NK-92 treated with Interleukin-12 subunit alpha and Interleukin-12 subunit beta, amount 100 ng/mL, for 24 hours (cell line): ENCODE results near the gene DAGLB.
"Not testable (repeated sequence)": the region's sequence is repeated elsewhere in the genome, so short reads cannot be mapped to it uniquely, and the experiment has no call there.

Experiments
- DNase-seq: peaks from one replicate; lab custom pipeline; 2025; lab: John Stamatoyannopoulos, UW

The DAGLB gene, protein sequence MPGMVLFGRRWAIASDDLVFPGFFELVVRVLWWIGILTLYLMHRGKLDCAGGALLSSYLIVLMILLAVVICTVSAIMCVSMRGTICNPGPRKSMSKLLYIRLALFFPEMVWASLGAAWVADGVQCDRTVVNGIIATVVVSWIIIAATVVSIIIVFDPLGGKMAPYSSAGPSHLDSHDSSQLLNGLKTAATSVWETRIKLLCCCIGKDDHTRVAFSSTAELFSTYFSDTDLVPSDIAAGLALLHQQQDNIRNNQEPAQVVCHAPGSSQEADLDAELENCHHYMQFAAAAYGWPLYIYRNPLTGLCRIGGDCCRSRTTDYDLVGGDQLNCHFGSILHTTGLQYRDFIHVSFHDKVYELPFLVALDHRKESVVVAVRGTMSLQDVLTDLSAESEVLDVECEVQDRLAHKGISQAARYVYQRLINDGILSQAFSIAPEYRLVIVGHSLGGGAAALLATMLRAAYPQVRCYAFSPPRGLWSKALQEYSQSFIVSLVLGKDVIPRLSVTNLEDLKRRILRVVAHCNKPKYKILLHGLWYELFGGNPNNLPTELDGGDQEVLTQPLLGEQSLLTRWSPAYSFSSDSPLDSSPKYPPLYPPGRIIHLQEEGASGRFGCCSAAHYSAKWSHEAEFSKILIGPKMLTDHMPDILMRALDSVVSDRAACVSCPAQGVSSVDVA

DNA sequence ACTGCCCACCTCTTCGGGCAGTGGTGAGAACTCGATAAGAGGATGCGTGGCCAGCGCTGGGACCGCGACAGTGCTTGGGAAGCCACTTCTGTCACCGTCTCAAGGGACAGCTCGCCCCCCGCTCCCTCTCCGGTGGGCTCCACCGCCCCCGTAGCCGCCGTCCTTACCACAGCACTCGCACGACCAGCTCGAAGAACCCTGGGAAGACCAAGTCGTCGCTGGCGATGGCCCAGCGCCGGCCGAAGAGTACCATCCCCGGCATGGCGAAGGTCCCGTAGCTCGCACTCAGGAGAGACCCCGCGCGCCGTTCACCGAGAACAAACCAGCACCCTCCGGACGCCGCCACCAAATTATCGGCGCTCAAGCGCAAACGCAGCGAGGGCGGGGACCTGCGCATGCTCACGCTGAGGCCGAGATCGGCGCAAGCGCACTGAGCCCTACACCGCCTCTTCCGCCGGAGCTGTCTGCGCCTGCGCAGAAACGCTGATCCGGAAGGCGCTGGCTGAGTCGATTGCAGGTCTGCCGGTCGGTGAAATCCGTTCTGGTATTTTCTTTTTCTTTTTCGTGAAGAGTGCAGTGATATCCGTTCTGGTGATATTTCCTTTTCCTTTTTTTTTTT, at the start of gene DAGLB:
Gene DAGLB (minus strand): TSS at position 374 of the 619 bp plus-strand sequence. CDS start 112 bp downstream, at position 262.
- DNase-seq, result peak; percentile 77

DNA sequence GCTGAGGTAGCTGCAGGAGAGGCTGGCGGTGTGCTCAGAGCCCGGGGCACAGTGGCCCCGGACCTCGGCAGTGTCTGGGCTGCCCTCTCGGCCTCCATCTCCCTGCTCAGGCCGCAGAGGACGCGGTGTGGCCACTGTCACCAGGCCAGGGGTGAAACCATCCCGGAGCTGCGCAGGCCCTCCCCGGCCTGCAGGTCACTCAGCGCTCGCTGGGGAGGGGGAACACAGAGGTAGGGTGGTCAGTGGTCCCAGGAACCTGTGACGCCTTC, 49.8 kb upstream of the DAGLB start:
- no peak for DNase-seq

DNA sequence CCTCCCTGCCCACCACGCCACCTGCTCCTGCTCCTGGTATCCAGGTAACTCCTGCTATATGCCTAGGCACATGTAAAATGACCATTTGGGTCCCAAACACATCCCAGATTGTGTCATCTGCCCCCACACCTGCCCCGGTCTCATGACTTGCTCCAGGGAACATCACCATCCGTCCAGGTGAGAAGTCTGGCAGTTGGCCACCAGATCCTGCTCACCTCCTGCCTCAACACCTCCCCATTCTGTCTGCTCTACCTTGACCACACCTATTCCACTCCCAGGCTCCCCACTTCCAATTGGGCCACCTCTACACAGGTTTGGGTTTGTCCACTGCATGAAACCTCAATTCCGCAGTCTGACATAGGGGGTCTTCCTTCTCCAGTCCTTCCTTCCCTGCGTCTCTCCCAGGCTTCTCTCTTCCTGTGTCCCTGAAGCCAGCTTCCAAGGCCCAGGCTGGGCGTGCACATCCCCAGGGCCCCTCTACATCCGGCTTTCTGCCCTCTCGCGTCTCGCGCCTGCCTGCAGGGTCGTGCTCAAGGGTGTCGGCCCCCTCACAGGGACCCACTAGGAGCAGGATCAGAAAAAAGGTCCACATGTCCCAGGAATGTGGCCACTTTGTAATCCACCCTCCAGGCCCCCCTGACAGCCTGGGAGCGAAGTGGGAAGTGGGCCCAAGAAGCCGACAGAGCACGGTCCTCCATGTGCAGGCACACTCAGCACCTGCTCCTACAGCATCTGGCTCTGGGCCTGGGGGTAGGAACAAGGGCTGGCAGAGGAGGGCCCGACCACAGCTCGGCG, 49.3 kb upstream of the DAGLB start:
- no peak for DNase-seq

DNA sequence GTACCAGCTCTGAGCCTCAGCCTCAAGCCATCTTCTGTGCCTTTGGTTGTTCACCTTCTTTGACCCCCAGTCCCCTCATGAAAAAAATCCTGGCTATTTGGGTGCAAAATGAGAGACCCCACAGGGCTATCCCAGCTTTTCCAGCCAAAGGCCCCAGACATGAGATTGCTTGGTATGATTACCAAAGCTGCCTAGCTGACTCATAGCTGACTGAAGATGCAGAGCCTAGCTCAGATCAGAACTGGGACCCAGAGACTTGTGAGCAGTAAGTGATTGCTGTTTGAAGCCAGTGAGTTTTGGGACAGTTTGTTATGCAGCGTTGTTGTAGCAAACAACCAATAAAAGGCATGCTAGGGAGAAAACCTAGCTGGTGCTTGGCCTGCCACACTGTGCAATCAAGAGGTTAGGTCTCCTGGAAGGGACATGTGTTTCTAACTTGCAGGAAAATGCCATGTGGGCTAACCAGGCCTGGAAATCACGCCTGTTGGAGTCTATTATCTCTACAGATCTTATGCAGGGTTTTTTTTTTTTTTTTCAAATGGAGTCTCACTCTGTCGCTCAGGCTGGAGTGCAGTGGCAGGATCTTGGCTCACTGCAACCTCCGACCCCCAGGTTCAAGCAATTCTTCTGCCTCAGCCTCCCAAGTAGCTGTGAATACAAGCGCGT, 48.0 kb upstream of the DAGLB start:
- DNase-seq, result no peak

DNA sequence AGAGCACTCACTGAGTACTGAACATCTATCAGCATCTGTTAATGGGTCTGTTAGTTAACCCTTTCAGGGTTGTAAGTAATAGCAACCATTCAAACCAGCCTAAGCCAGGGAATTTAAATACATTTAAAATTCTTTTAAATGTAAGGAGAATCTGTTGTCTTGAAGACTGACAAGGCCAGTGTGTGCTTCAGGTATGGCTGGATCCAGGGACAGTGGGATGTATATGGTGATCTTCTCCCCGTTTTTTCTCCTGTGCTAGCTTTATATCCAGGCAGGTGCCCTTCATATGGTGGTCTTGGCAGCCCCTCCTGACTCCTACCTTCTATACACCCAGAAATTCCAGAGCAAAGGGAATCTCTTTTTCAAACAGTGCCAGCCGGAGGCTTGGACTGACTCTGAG, 46.6 kb upstream of the DAGLB start:
- DNase-seq, result no peak

DNA sequence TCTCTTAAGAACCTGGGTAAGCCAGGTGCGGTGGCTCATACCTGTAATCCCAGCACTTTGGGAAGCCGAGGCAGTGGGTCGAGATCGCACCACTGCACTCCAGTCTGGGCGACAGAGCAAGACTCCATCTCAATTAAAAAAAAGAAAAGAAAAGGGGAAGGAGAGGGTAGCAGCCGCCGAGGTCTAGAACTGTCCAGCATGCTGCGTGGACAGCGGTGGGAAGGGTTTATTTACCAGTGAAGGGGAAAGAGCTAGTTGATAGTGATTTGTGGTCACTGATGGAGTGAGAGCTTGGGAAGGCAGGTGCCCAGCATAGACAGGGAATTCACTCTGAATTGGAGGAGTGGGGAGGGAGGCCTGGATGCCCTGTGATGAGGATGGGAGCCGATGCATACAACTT, 43.4 kb upstream of the DAGLB start:
- DNase-seq, result no peak

DNA sequence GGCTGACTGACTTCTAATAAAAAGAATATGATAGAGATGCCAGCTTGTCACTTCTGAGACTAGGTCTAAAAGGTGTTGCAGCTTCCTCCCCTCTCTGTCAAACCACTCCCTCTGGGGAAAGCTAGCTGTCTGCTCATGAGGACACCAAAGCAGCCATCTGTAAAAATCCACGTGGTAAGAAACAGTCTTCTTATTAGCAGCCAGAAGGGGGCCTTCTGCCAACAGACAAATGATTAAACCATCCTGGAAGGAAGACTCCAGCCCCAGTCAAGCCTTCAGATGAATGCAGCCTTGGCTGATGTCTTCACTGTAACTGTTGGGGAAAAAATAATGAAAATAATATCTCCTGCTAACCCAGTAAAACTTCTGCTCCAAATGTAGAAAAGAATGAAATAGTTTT, 41.9 kb upstream of the DAGLB start:
- no peak for DNase-seq

DNA sequence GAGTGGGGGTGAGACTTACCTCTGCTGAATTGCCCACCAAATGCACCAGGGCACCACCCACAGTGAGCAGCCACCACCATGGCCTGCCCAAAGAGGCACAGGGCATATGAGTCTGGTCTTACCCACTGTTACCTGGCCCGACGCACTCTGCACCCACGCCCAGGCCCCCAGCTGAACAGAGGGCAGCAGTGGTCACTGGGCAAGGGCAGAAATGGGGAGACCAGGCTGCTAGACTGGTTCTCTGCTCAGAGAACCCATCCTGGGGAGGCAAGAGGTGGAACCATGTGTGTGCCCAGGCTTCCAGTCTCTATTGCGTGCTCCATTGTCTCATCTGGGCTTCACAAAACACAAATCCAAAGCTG, 39.4 kb upstream of the DAGLB start:
- DNase-seq, result no peak

DNA sequence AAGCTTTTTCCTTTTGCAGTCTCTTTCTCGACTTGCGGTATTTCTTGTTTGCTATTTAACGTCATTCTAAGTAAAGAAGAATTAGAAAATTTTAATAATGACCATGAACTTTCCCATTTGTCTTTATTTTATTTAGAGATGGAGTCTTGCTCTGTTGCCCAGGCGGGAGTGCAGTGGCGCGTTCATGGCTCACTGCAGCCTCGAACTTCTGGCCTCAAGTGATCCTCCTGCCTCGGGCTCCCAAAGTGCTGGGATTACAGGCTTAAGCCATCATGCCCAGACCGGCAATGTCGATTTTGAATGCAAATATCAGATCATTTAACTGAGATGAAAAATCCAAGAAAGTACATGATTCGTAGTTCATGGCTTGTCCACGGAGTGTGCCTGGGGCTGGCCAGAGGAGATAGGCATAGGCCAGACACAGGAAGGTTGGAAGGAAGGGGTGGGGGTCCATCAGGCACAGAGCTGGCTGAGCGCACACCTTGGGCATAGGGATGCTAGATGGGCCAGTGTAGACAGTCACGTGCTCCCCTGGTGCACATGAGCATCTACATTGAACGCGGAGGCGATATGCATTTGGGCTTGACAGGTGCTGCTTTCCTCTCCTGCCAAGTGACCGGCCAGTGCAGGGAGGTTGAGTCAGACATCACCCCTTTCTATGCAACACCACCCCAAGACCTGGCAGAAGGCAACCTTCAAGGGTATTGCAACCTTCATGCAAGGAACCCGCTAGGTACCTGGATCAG, 38.9 kb upstream of the DAGLB start:
- DNase-seq, result no peak

DNA sequence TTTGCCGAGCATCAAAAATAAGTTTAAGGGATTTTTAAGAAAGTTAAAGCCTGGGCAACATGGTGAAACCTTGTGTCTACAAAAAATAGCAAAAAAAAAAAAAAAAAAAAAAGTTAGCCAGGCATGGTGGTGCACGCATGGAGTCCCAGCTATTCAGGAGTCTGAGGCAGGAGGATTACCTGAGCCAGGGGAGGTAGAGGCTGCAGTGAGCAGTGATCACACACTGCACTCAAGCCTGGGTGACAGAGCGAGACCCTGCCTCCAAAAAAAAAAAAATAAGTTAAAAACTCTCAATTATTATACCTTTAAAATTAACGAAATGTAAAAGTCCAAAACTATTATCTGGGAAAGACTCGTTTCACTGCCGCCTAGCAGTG, 35.0 kb upstream of the DAGLB start:
- DNase-seq, result no peak

DNA sequence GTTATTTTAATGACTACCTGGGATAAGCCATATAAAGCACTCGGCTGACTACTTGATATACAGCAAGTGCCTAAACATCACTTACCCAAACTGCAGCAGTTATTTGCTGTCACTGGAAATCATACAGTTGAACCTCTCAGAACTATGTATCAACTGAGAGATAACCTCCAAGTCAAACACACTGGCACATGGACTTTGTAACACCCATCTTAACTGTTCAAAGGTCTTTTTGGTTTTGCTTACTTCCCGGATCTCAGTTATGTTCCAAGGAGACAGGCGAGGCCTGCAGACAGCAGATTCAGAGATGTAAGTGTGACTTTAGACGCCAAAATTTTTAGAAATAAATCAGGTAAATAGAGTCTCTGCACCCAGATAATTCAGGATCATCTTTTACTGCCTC, 34.6 kb upstream of the DAGLB start:
- no peak for DNase-seq

DNA sequence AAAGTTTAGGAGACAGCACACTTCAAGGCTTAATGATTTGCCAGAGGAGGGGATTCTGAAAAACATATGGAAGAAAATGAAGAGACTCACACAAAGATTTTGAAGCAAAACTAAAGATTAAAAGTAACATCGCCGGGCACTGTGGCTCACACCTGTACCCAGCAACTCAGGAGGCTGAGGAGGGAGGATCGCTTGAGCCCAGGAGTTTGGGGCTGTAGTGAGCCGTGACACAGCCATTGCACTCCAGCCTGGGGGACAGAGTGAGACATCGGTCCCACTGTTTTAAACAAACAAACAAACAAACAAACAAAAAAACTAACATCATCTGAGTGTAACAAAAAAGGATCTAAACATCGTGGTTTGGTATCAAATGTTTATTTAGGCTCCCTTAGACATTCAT, 33.7 kb upstream of the DAGLB start:
- no peak for DNase-seq

DNA sequence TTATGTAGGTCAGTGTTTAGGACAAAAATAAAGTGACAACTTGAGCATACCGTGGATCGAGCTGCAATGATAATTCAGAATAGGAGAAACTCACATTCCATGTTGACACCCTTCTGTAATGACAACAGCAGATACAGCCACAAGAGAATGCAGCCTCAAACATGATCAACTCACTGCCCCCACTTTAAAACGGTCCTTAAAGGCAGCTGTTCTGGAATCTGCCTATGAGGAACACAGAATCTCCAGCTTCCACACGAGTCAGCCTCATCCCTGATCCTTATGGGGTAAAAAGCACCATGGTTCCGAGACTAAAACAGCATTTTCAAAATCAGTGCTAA, 32.5 kb upstream of the DAGLB start:
- no peak for DNase-seq

DNA sequence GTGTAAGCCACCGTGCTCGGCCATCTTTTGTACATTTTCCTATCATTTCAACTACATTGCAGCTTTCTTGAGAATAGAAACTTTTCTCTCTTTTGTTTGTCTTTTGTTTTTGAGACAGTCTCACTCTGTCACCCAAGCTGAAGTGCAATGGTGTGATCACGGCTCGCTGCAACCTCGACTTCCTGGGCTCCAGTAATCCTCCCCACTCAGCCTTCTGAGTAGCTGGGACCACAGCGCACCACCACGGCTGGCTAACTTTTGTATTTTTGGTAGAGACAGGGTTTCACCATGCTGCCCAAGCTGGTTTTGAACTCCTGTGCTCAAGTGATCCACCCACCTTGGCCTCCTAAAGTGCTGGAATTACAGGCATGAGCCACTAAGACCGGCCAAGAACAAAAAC, 31.3 kb upstream of the DAGLB start:
- no peak for DNase-seq

DNA sequence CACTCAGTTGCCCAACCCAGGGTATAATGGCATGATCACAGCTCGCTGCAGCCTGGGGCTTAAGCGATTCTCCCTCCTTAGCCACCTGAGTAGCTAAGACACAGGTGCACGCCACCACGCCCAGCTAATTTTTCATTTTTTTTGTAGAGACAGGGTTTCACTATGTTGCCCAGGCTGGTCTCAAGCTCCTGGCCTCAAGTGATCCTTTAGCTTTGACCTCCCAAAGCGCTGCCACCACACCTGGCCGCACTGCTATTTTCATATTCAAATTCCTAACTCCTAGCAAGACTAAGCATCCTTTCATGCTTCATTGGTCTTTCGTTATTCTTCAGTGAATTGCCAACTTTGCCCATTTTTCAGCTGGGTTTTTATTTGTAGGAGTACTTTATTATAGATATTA, 30.4 kb upstream of the DAGLB start:
- no peak for DNase-seq

DNA sequence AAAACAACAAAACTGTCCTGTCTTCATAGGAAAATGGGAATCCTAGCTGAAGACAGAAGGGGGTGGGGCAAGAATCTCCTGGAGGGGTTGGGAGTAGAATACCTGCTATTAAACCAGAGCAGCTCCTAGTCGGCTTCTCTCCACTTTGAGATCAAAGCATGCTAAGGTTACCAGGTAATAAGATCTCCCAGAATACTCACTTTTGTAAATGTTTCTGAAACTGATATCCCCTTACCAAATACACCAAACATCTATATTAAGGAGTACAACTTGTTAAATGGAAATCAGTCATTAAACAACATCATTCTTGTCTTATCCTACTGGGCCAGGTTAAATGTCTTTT, 29.5 kb upstream of the DAGLB start:
- DNase-seq, result no peak

DNA sequence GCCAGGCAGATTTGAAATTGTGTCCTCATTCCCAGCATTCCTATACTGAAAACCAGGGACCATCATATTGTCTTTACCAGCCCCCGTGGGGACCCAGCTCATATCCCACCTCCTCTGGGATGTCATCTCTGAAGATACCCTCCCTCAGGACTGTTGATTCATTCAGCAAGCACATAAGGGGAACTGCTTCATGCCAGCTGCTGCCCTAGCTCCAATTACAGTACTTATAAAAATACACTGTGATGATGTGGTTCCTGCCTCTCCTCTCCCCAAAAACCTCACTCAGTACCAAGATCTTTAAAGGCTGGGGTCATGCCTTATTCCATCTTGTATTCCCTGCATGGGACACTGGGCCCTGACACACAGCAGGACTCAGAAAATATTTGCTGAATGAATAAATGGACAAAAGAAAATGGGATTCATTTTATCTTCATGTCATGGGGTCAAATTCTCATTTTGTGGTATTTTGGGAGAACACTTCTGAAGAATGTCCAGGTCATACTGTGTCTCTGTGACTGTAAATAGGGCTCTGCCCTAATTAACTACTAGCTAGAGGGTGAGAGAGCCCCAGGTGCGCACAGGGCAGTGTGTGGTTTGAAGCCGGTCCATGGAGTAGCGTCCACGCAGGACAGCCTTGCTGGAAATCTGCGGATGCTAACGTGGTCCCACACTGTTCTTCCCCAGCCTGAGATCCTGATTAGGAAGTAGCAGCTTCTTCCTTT, 29.0 kb upstream of the DAGLB start:
- no peak for DNase-seq

DNA sequence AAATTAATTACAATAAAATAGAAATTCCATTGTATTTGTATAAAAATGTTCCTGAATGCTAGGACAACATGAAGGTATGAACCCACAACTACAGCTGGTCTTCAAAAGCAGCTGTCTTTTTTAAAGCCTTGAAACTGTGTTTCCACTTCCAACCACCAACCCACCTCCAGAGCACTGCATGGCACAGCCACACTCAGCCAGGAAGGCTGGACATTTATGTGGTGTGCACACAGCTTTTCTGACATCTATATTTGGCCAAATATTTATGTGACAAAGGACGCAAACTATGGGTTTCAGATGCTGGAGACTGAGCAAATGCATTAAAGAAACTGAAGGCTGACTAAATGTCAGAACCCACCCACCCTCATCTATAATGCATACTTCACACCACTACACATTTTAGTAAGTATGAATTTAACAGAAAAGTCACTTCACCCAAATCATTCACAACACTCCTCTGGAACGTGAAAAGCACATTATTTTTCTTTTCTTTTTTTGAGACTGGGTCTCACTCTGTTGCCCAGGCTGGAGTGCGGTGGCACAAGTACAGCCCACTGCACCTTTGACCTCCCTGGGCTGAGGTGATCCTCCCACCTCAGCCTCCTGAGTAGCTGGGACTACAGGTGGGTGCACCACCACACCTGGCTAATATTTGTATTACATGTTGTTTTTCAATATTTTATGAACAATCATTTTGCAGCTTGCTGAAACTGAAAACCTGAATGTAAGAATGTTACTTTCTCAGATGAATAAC, 27.9 kb upstream of the DAGLB start:
- no peak for DNase-seq

DNA sequence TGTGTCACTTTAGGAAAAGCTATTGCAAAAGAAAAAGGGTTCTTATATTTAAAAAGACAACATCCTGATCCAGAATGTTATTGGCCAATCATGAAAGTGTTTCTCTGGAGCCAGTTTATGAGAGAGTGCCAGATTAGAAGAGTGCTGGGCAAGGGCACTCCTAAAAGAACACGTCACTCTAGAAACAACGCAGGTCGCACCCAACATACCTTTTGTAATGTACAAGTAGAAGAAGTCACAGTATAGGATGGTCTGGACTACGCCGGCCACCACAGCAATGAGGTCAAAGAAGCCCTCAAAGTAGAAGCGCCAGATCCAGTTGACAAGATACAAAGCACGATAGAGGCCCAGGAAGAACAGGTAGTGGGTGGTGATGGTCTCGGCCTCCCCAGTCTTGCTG, 18.1 kb upstream of the DAGLB start:
- DNase-seq, result no peak

DNA sequence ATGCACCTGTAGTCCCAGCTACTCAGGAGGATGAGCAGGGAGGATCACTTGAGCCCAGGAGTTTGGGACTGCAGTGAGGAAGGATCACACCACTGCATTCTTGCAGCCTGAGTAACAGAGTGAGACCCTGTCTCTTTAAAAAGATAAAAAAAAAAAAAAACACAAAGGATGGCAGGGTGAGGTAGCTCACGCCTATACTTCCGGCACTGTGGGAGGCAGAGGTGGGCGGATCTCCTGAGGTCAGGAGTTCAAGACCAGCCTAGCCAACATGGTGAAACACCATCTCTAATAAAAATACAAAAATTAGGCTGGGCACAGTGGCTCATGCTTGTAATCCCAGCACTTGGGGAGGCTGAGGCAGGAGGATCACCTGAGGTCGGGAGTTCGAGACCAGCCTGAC, 15.9 kb upstream of the DAGLB start:
- not testable (repeated sequence) for DNase-seq
